ENCODE data around the gene ZNF687.
A peak's percentile ranks its signal among the peaks of the same experiment; 100 is the strongest.

ZNF687 gene

DNA sequence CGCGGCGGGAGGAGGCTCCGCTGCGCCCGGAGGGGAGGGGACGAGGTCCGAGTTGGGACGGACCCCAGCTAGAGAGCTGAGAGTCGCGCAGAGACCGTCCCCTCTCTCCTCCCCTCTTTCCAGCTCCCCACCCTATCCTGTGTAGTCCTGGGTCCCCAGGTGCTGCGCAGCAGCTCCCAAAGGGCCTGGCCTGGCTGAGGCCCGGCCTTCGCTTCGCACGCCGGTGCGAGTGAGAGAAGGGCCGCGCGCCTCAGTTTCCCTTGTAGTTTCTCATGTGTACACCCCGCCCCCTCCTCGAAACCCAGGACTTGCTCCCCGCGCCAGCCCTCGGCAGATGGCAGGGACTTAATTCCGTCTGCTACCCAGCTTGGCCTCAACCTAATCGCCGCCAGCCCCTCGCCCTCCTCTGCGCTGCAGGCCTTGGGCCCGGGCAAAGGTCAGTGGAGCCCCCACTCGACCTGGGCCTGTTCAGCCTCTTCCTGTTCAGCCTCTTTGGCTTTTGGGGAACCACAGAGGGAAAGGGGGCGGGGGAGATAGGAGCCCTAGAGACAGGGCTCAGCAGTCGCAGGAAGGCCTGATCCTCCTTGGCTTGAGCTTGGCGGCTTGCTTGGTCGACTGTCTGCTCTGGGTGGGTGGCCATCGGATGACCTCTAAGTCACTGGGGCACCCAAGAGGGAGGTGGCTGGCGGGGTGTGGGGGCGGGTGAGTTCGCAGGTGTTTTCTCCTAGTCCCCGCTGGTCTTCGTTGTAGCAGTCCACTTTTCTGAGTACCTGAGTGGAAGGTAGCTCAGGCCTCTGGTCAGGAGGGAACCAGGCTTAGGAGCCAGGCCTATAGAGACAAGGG lies 1.0 kb downstream of the ZNF687 start:
- DNase-seq (ENCODE audit: low spot score), result peak; percentile 46

DNA sequence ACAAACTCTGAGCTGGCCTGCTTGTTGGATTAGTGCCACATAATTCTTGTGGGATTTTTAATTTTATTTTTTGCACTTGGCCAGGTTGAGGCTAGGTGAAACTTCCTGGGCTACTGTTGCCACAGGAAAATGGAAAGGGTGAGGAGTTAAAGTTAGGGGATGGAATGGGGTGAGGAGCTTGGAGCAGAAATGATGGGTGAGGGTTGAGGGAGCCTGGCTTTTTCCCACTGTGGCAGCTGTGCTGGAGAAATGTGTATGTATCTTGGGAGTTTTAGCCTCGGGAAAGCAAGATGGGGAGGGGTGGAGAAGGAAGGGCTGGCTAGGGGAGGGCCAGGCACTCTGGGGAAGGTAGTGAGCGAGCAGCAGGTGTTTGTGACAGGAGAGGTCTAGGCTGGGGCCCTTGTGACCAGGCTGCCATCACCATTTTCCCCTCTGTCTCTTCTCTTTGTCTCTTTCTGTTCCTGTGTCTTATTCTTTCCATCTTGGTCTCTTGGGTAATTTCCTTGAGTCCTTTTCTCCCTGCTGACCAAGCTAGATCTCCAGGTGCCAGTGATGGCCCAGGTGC lies 2.0 kb downstream of the ZNF687 start:
- no peak for DNase-seq (ENCODE audit: low spot score)

DNA sequence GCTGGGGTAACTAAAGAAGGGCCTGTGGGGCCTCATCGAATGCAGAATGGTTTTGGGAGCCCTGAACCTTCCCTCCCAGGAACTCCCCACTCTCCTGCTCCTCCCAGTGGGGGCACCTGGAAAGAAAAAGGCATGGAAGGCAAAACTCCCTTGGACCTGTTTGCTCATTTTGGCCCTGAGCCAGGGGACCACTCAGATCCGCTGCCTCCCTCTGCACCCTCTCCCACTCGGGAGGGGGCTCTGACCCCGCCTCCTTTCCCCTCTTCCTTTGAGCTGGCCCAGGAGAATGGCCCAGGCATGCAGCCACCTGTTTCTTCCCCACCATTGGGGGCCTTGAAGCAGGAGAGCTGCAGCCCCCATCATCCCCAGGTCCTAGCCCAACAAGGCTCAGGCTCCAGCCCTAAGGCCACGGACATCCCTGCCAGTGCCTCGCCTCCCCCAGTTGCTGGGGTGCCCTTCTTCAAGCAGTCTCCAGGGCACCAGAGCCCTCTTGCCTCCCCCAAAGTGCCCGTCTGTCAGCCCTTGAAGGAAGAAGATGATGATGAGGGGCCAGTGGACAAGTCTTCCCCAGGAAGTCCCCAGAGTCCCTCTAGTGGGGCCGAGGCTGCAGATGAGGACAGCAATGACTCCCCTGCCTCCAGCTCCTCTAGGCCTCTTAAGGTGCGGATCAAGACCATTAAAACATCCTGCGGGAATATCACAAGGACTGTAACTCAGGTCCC lies 4.7 kb downstream of the ZNF687 start:
- DNase-seq (ENCODE audit: low spot score), result no peak

DNA sequence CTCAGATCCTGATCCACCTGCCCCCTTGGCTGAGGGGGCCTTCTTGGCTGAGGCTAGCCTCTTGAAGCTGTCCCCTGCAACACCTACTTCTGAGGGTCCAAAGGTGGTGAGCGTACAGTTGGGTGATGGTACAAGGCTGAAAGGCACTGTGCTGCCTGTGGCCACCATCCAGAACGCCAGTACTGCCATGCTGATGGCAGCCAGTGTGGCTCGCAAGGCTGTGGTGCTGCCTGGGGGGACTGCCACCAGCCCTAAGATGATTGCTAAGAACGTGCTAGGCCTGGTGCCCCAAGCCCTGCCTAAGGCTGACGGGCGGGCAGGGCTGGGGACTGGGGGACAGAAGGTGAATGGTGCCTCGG lies 5.2 kb downstream of the ZNF687 start:
- no peak for DNase-seq (ENCODE audit: low spot score)

DNA sequence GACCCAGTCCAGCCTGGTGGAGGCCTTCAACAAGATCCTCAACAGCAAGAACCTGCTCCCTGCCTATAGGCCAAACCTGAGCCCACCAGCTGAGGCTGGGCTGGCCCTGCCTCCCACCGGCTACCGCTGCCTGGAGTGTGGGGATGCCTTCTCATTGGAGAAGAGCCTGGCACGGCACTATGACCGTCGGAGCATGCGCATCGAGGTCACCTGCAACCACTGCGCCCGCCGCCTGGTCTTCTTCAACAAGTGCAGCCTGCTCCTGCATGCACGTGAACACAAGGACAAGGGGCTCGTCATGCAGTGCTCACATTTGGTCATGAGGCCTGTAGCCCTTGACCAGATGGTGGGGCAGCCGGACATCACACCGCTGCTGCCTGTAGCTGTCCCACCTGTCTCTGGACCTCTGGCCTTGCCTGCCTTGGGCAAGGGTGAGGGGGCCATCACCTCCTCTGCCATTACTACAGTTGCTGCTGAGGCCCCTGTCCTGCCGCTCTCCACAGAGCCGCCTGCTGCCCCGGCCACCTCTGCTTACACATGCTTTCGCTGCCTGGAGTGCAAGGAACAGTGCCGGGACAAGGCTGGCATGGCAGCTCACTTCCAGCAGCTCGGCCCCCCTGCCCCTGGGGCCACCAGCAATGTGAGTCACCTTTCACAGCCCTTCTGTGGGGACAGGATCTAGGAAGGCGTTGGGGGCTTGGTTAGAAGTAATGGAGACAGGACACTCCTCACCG lies 5.8 kb downstream of the ZNF687 start:
- no peak for DNase-seq (ENCODE audit: low spot score)

DNA sequence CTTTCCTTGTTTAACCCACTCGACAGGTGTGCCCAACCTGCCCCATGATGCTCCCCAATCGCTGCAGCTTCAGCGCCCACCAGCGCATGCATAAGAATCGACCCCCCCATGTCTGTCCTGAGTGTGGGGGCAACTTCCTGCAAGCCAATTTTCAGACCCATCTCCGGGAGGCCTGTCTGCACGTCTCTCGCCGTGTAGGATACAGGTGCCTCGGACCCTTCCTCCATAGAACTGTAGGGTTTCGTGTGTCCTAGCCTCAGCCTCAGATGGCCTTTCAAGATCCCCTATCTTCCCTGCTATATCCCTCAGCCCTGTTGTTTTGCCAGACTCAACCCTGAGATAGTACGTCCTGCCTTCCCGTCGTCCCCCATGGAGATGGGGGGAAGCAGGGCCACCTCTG lies 6.4 kb downstream of the ZNF687 start:
- DNase-seq (ENCODE audit: low spot score), result no peak

DNA sequence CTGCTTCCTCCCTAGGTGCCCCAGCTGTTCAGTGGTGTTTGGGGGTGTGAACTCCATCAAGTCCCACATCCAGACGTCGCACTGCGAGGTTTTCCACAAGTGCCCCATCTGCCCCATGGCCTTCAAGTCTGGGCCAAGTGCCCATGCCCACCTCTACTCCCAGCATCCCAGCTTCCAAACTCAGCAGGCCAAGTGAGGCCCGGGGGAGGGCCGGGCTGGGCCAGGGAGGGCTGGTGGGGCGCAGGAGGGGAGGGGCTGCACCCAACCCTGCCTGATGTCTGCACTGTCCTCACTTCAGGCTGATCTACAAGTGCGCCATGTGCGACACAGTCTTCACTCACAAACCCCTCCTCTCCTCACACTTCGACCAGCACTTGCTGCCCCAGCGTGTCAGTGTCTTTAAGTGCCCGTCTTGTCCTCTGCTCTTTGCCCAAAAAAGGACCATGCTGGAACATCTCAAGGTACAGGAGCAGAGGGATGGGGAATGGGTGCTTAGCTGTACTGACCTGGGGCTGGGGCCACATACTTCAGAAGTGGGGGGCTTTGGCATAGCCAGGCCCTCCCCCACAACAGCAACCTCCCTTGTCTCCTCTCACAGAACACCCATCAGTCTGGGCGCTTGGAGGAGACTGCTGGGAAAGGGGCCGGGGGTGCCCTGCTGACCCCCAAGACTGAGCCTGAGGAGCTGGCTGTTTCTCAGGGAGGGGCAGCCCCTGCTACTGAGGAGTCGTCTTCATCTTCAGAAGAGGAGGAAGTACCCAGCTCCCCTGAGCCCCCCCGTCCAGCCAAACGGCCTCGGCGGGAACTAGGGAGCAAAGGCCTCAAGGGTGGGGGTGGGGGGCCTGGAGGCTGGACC lies 7.2 kb downstream of the ZNF687 start:
- DNase-seq (ENCODE audit: low spot score), result no peak

DNA sequence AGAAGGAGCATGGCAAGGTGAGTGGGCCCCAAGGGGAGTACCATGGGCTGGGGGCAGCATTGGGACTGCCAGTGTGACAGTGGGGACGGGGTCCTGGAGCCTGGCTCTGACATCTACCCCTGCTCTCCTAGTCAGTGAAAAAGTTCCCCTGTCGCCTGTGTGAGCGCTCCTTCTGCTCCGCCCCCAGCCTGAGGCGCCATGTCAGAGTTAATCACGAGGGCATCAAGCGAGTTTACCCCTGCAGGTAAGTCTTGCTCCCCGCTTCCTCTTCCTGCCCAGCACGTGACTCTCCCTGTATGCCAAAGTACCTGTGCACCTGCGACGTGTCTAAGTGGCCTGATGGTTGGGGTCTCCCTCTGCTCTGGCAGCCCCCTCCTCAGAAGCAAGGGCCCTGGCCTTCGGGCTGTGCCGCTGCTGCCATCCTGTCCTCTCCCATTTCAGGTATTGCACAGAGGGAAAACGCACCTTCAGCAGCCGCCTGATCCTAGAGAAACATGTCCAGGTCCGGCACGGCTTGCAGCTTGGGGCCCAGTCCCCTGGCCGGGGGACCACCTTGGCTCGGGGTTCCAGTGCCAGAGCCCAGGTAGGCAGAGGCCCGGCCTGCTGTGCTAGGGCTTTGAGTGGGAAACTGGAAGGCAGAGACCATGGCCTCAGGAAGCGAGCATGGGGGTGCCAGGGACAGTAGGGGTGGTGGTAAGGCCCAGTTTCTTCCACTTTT lies 8.1 kb downstream of the ZNF687 start:
- DNase-seq (ENCODE audit: low spot score), result no peak

DNA sequence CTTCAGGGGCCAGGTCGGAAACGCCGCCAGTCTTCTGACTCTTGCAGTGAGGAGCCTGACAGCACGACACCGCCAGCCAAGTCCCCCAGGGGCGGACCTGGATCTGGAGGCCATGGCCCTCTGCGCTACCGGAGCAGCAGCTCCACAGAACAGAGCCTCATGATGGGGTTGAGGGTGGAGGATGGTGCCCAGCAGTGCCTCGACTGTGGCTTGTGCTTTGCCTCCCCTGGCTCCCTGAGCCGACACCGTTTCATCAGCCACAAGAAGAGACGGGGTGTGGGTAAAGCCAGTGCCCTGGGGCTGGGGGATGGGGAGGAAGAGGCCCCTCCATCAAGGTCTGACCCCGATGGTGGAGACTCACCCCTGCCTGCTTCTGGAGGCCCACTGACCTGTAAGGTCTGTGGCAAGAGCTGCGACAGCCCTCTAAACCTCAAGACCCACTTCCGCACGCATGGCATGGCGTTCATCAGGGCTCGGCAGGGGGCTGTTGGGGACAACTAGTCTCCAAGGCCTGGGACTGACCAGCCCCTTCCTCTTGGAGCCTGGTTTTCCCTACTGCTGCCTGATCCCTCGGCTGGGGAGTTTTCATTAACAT lies 8.7 kb downstream of the ZNF687 start:
- no peak for DNase-seq (ENCODE audit: low spot score)

DNA sequence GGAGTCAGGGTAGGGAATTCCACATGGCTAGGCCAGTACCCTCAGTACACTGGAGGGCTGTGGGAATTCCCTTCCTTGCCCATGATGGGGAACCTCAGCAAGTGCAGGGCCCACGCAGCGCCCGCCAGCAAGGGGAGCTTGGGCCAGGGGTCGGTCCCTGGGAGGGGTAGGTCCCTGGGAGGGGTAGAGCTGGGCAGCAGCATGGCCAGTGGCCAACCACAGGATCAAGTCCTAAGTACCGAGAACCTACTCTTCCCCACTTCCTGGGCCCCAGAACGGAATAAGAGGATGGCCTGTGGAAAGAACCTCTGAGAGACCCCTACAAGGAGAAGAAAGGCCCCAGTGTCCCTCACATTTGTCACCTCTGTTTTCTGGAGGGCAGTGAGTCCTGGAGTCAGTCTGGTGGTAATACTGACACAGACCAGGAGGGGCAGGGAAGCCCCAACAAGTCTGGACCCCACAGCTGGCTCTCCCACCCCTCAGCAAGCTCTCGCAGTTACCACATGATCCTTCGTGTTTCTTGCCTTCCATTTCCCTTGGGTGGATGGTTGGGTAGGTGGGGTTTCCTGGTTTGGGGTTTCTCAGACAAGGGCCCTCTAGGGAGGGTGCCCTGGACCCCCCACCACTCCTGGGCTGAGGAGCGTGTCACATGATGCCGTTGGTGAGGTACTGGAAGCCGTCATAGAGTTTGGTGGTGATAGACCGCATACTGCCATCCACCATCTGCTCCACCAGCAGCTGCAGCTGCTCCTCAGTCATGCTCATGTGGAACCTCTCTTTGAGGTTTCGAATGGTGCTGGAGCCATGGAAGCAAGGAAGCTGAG lies 10.3 kb downstream of the ZNF687 start:
- no peak for DNase-seq (ENCODE audit: low spot score)

DNA sequence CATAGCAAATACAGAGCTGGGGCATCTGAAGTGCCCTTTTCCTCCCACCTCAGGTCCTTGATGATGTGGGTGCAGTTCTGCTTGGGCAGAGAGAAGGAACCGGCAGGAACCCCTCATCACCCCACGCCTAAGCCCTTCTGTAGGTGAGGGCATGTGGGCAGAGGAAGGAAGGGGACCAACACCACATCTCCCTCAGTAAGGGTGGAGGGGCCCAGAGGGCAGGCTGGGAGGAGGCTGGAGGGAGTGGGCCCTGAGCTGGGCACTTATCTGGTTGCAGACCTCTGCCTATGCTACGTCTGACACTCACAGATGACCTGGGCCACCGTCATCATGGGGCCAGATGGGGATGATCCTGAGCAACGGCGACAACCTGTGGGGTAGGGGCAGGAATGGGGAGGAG lies 11.0 kb downstream of the ZNF687 start:
- DNase-seq (ENCODE audit: low spot score), result no peak

DNA sequence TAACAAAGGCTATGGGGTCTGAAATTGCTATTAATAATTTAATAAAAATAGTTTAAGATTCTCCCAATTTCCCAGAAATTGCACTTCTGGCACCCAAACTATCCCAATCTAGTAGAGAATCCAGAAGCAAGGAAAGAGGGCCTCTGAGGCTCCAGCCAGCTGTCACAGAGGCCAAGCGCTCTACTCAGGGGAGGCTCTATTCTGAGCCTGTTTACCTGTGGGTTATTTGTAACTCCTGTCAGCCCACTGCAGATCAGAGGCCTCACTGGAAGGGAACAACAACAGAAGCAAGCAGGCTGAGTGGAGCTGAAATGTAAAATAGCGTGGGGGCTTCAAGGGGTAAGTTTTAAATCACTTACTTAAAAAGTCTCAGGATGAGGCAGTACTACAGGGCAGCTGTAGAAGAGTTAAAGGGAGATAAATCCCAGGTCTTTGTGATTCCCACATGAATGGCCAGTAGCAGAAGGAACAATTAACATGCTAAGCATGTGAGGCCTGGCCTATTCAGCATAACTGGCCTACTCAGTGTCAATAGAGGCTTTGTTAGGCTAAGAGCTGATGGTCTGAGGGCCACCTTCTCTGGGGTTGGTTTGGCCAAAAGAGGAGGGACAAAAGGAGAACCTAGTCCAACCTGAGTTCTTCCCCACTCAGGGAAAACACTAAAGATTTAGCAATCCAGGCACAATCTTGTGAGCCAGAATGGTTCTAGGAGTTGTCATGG lies 12.8 kb downstream of the ZNF687 start:
- no peak for DNase-seq (ENCODE audit: low spot score)

DNA sequence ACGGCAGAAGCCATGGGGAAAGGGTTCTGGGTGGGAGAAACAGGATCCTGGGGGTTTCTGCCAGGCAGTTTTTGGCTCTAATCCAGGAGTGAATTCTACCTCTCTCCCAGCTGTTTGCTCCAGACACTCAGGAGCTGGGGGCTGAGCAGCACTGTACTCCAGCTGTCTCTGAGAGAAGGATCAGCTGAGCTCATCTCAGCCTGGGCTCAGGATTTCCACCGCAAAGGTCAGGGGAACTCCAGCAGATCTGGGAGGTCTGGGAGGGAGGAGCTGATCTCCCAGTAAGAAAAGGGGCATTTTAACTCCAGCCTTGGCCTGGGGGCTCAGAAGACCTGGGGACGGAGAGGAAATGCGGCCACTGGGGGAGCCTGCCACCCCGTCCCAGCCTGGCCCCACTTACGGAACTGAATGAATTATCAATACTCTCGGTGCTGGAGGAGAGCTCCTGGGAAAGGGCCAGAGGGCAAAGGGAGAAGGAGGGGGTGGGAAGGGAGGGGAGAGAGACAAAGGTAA lies 27.8 kb downstream of the ZNF687 start:
- DNase-seq (ENCODE audit: low spot score), result peak; percentile 55

DNA sequence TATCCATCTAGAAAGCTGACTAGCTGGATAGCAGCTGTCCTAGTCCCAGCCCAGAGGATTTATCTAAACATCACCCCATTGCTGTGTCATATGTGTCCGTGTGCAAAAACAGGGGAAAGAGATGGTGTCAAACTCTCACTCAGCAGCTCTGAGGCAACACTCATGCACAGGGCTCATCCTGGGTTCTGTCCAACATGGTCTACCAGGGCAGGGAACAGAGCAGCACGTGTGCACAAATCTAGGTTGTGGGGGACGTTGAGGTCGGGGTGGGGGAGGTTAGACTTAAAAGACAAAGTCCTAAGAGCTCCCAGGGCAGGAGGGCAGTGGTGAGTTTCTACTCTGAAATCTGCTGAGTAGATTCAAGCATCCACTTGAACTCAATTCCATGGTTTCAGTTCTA lies 28.9 kb downstream of the ZNF687 start:
- DNase-seq (ENCODE audit: low spot score), result no peak

DNA sequence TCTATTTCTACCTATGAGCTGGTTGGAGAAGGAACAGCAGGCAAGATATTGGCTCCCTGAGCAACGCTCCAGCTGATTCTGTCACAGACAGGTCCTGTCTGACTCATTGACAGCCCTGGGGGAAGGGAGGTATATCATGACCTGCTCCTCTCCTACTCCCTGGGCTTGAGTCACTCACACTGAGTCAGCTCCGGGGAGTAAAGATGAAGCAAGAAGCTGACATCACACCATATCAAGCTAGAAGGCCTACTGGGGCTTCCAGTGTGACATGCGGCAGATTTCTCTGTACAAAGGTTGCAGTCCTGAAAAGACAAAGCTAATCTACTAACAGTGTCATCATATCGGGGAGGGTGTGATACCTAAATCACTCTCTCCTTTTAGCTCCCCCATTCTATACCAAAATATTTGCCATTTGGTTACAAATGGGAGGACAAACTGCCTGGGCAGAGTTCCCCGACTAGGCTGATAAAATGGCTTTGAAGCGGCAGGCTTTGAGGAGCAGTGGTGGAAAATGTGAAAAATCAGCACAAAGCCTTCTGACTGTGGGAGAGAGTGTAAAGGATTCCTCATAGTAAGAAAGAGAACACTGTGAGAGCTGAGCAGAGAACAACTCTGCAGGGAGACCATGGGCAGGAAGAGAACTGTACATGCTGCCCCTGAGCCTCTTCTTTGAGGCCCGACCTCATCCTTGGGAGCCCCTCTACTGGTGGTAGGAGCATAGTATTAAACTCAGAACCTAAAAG lies 29.7 kb downstream of the ZNF687 start:
- peak; percentile 97 for DNase-seq (ENCODE audit: low spot score)

DNA sequence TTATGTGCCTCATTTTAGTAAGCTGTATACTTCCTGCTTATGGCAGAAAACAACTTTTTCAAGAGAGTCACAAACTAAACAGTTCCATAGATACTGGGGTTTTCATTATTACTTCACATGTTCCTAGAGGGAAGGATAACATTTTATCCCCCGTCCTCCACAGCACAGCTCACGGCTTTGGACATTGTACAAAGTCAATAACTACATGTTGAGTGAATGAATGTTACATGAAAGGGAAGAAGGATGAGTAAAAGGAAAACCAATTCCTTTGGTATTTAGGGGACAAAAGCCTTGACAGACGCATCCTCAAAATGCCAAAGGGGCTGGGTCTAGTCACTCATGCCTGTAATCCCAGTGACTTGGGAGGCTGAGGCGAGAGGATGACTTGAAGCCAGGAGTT lies 30.3 kb downstream of the ZNF687 start:
- no peak for DNase-seq (ENCODE audit: low spot score)

DNA sequence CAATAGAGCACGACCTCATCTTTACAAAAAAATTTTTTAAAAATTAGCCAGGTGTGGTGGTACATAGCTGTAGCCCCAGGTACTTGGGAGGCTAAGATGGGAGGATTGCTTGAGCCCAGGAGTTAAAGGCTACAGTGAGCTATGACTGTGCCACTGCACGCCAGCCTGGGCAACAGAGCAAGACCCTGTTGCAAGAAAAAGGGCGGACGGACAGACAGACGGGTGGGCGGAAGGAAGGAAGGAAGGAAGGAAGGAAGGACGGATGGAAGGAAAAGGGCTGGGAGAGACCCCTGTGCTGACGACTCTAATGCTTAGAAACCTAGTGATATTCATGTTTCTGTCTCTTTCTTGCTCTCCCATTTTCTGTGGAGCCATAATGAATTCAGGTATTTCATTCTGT lies 30.7 kb downstream of the ZNF687 start:
- no peak for DNase-seq (ENCODE audit: low spot score)

DNA sequence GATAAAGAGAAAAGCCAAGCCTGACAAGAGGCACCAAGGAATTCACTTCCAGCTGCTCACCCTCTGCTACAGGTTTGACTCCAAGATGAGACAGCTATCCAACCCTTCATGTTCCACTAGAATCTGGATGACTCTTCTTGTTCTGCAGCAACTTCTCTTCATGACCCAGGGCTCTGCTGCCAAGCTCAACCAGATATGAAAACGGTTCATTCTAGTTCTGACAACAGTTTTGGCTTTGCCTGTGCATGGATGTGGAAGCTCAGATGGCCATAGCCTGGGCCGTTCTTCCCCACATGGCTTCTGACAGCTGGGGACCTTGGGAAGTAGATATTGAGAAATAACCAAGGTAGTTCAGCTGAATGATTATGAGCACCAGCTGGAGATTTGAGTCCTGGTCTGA lies 31.4 kb downstream of the ZNF687 start:
- no peak for DNase-seq (ENCODE audit: low spot score)
